Measurements from ENCODE around the gene CTSE.

CTSE gene

DNA sequence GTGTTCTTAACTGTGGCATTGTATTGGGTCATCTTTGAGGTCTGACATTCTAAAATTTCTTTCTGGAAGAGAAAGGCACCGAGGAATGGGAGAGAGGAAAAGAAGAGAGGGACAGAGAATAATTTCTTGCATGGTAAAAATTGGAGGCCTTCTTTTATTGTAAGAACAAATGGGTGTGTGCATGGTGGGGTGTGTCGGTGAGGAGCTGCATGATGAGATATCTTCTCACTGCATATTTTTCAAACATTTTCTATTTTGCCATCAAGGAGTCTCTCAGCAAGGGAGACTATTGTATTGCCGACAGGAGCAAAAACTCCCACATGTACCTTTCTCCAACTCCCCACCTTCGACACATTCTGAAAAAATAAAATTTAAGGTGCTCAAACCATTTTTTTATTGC lies 6.5 kb upstream of the CTSE start:
- no peak overlapping the region for H3K4me3 ChIP-seq (ENCODE audit: low read depth, low read length)
- no peak for DNase-seq (ENCODE audit: low read depth)
- TF ChIP-seq, protein P1, sequence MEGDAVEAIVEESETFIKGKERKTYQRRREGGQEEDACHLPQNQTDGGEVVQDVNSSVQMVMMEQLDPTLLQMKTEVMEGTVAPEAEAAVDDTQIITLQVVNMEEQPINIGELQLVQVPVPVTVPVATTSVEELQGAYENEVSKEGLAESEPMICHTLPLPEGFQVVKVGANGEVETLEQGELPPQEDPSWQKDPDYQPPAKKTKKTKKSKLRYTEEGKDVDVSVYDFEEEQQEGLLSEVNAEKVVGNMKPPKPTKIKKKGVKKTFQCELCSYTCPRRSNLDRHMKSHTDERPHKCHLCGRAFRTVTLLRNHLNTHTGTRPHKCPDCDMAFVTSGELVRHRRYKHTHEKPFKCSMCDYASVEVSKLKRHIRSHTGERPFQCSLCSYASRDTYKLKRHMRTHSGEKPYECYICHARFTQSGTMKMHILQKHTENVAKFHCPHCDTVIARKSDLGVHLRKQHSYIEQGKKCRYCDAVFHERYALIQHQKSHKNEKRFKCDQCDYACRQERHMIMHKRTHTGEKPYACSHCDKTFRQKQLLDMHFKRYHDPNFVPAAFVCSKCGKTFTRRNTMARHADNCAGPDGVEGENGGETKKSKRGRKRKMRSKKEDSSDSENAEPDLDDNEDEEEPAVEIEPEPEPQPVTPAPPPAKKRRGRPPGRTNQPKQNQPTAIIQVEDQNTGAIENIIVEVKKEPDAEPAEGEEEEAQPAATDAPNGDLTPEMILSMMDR (IDR thresholded peaks at IDR 0.05; ENCODE audit: low read depth, low read length, missing control alignments): no peak

DNA sequence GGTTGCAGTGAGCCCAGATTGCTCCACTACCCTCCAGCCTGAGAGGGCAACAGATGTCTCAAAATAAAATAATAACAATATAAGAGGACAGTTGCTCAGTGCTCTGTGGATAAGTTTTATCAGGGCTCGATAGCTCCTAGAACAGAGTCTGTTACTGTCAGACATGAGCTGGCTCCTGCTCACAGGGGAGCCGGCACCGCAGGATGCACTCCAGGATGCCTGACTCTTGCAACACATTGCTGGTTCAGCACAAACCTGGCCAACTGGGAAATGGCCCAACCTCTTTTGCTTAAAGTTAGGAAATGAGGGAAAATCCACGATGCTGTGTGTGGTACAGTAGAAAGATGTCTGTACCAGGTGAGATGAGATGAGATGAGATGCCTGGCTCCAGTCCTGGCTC lies 5.8 kb upstream of the CTSE start:
- no peak for DNase-seq (ENCODE audit: low read depth)
- TF ChIP-seq, protein P1 (IDR thresholded peaks at IDR 0.05; ENCODE audit: low read depth, low read length, missing control alignments): no peak
- no peak overlapping the region for H3K4me3 ChIP-seq (ENCODE audit: low read depth, low read length)

DNA sequence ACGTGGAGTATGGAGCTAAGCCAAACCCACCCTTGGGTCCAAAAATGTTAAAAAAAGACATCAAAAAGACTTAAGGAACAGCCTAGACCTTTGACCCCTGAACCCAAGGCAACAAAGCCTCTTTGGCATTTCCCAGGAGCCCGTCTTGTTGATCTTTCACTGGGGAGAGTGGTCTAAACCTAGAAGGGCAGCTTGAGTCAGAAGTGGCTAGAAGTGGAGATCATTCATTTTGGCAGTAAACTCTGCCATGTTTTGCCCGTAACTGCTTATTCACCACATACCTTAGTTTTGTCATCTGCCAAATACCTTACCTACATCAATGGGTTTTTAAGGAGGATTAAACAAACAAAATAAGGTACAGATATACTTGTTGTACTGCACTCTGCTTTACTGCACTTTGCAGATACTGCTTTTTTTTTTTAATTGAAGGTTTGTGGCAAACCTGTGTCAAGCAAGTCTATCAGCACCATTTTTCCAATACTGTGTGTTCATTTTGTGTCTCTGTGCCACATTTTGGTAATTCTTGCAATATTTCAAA lies 1.7 kb upstream of the CTSE start:
- H3K4me3 ChIP-seq (ENCODE audit: low read depth, low read length): no peak overlapping the region
- TF ChIP-seq, protein P1 (IDR thresholded peaks at IDR 0.05; ENCODE audit: low read depth, low read length, missing control alignments): no peak
- no peak for DNase-seq (ENCODE audit: low read depth)

DNA sequence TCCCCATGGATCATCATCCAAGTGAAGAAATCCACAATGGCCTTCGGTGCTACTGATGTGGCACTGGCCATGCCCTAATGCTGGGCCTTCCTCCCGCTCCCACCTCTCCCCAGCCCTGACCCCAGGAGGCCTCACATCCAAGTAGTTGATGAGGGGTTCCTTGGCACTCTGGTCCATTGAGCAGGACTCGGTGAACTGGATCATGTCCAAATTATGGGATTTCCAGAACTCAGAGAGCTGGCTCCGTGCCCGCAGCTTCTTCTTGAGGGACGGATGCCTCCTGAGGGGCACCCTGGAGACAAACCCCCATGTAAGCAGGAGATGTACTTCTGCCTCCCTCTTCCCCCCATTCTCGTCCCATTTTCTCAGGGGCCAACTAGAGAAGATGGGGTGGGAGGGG lies 929 bp downstream of the CTSE start:
- TF ChIP-seq, protein P1 (IDR thresholded peaks at IDR 0.05; ENCODE audit: low read depth, low read length, missing control alignments): no peak
- no peak for DNase-seq (ENCODE audit: low read depth)
- H3K4me3 ChIP-seq (ENCODE audit: low read depth, low read length): no peak overlapping the region

DNA sequence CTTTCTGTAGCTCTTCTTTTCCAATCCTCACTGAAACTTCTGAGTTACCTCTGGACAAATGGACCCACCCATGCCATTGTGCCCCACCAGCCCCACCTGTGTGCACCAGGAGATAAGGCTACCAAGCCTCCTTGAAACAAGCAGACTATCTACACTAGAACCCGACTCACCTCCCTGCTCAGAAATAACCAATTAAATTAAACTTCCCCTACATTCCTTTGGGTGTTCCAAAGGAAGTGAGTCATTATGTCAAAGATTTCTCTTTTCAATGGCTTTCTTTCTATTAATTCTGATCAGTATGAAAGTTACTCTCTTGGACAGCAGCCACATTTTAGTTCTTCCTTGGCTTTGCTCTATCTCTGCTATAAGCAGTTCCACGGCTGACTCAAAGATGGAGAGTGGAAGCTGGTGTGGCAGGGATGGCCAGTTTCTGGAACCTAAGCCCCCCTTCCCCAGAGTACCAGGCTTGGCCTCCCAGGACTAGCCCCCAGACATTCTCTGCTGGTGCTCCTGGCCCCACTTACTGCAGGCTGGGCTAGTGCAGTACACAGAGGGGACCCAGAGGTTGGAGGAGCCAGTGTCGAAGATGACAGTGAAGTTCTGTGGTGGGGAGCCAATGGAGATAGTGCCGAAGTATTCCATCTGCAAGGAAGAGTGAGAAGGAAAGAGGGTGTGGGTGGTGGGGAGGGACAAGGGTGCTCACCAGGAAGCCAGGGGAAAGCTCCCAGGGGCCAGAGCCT lies 1.9 kb downstream of the CTSE start:
- H3K4me3 ChIP-seq (ENCODE audit: low read depth, low read length): no peak overlapping the region
- TF ChIP-seq, protein P1 (IDR thresholded peaks at IDR 0.05; ENCODE audit: low read depth, low read length, missing control alignments): no peak
- DNase-seq (ENCODE audit: low read depth): no peak

DNA sequence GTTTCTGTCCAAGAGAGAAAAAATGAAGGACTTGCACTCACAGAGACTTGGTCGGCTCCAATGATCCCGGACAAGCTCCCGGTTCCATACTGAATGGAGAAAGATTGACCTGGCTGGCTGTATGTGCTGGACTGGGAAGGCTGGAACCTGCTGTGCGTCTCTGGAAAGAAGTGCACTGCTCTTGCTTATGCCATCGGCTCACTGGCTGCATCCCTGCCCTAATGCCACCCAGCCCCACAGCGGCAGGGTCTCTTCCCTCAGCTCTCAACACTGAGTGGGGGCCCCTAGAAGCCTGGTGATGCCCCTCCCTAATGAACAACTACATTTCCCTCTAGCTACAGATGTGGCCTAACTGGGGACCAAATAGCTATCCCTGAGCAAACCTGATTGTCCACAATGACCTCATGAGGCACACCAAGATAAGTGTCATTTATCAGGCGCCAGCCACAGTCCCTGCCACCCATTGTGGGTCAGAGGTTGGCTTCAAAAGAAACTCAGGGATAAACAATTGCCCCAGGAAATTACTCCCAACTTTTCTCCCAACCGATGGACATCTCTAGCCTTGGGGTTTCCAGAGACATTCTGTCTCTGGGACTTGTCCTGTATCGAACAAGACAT lies 2.6 kb downstream of the CTSE start:
- no peak for DNase-seq (ENCODE audit: low read depth)
- H3K4me3 ChIP-seq (ENCODE audit: low read depth, low read length): no peak overlapping the region
- TF ChIP-seq, protein P1 (IDR thresholded peaks at IDR 0.05; ENCODE audit: low read depth, low read length, missing control alignments): no peak

Data from GM12864 (cell line).